Retinal pigment epithelial cell (primary cell): ENCODE data around the gene SMAD3.

Experiments
- DNase-seq: peaks from one replicate; pipeline ENCODE4 v3.0.0-alpha.2; 2010; ENCODE audit warnings: low read depth
- H3K4me3 ChIP-seq: 2 replicates; pipeline ENCODE4 v1.5.1; 2011; ENCODE audit warnings: mild to moderate bottlenecking, low read length, control low read depth, moderate library complexity
- TF ChIP-seq, protein P1 (sequence below): conservative IDR thresholded peaks from 2 replicates; pipeline ENCODE4 v1.5.1; 2011; ENCODE audit warnings: low read depth, low read length, control low read depth, inconsistent platforms

SMAD3 gene

DNA sequence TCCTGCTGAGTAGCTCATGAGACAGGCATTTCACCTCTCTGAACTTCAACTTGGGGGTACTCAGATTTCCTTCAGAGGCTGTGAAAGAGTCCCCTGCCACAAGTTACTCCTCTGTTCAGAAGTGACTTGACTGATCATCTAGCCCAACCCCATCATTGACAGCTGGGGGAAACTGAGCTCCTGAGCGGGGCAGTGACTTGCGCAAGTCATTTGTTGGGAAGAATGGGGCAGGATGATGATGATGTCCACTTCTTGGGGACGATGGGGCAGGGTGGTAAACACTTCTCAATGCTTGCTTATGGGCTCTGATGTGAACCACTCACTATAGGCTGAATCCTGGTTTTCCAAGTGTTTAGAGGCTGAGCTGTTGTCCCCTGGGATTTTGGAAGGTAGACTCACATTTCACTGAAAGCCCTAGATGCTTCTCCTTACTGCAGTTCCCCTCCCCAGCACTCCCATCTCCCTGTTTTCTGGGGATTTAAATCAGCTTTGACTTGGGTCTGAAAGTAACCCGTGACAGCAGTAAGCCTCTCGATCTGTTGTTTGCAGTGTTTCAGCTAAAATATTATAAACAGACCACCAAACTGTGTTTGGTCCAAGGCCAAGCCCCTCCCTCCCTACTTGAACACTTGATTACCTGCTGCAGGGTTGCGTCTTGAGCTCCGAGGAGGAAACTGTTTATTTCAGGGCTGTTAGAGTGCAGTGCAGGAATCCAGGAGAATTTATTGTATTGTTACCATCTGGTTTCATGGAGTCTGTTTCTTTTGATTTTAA, 25.1 kb downstream of the SMAD3 start:
- DNase-seq, result no peak
- TF ChIP-seq, protein P1, sequence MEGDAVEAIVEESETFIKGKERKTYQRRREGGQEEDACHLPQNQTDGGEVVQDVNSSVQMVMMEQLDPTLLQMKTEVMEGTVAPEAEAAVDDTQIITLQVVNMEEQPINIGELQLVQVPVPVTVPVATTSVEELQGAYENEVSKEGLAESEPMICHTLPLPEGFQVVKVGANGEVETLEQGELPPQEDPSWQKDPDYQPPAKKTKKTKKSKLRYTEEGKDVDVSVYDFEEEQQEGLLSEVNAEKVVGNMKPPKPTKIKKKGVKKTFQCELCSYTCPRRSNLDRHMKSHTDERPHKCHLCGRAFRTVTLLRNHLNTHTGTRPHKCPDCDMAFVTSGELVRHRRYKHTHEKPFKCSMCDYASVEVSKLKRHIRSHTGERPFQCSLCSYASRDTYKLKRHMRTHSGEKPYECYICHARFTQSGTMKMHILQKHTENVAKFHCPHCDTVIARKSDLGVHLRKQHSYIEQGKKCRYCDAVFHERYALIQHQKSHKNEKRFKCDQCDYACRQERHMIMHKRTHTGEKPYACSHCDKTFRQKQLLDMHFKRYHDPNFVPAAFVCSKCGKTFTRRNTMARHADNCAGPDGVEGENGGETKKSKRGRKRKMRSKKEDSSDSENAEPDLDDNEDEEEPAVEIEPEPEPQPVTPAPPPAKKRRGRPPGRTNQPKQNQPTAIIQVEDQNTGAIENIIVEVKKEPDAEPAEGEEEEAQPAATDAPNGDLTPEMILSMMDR, result no peak
- no peak overlapping the region for H3K4me3 ChIP-seq

DNA sequence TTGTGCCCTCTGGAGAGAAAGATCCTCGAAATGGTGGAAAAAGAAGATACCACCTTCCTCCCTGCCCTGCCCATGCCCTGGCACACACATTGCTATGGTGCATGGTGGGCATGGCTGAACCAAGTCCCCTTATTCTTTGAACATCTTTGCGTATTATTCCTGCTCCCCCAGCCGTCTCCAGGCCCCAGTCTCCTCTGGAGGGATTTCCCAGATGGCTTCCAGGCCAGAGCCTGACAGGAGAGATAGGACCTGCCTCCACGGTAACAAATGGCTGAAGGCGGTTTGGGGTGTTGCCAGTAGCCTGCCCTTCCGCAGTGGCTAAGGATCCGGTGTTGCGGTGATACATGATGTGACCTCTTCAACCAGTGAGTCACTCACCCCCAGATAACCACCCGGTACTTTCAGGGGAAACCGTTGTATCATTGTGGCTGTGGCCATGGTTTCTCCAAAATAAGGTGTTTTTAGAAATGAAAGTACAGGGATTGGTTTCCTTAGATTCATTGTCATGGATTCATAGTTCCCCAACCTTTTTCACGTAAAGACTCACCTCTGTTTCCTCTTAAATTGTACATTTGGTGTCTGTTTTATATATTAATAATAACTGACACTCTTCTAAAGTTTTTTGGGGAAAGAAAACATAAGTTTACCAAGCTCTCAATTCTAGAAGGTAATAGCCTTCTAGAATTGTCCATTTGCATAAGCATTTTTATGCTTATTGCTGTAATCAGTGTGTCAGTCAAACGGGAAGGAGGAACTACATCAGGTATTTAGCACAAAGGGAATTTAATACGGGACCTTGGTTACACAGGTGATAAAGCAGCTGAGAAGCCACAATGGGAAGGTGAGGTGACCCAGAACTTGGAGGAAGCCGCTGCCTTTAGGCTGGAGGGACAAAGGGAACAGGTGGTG, 25.9 kb downstream of the SMAD3 start:
- TF ChIP-seq, protein P1, result no peak
- no peak overlapping the region for H3K4me3 ChIP-seq
- peak; percentile 79 for DNase-seq

DNA sequence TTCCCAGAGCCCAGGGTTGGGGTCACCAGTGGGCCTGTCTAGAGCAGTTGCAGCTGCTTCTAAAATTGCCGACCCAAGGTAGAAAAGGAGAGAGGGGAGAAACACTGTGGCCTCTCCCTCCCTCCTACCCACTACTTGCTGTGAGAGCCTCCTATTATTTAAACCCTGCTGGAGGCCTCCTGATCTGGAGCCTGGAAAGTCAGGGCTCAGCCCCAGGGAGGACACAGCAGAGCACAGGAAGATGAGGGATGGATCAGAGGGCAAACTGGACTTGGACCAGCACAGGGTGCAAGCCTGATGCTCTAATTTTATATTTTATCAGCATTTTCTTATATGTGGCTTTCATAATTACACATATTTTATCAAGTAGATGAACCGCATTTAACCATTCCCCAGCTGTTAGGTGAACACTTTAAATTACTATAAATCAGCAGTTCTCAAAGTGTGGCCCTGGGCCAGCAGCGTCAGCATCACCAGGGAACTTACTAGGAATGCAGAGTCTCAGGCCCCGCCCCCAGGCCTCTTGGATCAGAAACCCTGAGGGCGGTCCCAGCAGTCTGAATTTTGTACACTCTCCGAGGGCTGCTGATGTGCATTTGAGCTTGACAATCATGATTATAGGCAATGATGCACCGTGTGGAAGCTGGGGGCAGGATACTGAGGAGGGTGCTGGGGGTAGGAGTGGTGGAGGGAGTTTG, 26.7 kb downstream of the SMAD3 start:
- DNase-seq, result no peak
- TF ChIP-seq, protein P1, result no peak
- H3K4me3 ChIP-seq, result no peak overlapping the region

DNA sequence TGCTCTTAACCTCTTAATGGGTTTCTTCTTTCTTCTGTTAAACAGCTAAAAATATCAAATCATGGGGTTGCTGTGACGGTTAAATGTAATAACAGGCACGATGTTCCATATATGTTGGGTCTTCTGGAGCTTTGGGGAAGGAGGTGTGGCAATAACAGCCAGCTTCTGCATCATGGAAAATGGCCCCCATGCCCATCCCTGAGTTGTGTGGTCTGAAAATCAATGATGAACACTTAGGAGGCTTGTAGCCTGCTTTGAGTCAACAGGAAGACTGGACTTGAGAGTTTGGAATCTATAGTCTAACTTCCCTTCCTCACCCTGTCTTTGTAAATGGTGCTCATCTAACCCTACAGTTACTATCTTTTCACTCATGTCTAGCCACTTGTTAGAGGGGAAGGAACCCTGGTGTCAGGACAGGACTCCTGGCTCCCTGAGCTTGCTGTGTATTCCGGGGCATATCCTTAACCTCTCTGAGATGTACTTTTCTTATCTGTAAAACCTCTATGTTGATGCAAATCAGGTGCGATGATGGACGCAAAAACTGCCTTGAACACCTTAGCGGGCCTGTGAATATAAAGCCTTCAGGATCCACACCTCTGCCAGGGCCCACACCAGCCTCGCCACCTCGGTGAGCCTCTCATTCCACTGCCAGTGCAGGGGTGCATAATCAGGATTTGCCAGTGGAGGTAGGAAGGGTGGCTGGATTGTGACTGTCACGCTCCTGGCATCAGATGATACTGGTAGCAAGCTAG, 27.5 kb downstream of the SMAD3 start:
- no peak for DNase-seq
- TF ChIP-seq, protein P1, result no peak
- no peak overlapping the region for H3K4me3 ChIP-seq

DNA sequence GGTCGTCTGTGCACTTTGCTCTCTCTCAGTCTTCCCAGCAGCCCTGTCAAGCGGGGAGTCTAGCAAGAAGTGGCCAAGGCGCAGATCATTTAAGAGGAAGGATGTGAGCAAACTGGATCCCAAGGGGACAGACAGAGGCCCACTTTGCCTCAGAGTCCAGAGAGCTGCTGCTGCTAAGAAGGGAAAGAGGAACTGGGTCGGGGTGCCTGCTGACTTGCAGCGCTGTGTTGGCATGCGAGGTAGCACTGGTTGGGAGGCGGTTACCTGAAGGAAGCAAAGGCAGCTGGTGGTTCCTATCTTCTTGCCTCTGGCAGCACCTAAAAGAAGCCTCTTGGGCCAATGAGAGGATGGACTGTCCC, 28.1 kb downstream of the SMAD3 start:
- DNase-seq, result no peak
- TF ChIP-seq, protein P1, result no peak
- no peak overlapping the region for H3K4me3 ChIP-seq

DNA sequence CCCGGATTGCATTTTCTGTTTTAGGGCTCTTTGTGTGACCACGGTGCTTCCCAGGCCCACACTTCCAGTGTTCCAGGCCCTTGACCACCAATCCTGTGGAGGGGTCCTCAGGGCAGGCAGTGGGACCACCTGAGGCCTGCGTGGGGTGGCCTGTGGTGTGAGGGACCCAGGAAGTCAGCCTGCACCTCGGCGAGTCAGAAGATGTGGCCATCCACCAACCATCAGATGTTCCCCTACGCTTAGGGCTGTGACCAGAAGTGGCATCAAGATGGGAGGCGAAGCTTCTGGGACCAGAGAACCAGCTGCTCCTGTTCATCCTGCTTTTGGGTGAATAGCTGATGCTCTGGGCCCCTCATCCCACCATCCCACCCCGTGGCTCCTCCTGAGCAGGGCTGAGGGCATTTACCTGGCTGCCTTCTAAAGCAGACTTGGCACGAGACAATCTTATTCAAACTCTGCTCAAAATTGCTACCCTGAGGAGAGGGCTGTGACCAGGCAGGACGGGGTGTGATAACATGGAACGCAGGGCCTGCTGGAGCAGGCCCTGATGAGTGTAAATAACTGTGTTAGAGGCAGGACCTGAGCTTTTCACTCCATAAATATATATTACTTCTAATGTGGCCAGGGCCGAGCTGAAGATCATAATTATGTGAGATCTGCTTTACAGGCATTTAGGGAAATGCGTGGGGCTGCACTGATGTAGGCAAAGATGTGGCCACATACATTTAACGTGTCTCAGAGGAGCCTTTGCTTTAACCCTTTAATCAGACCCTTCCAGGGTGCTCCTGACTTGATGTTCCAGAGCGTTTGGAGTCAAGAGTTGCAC, 28.8 kb downstream of the SMAD3 start:
- H3K4me3 ChIP-seq, result no peak overlapping the region
- no peak for DNase-seq
- TF ChIP-seq, protein P1, result no peak
